Calu3 (cell line): ENCODE results near the gene SLC36A2. TPM values are rescaled to one million over a fixed set of nuclear protein-coding genes. Genes with fewer than 3 reads are reported as not detected.

Experiments used
- BruUV-seq: library from RNA; stranded (reverse); fragments of 400-500 nt; replicated peaks from 2 replicates; lab custom pipeline; 2021; lab: Mats Ljungman, UMichigan
- CTCF ChIA-PET: fragments of 300-600 bp; sonication (Branson Sonifier 250); formaldehyde crosslinking; loops from one replicate; lab custom pipeline; 2022; ENCODE audit warnings: antibody characterized with exemption; lab: Charles Lee
- DNase-seq: peaks from one replicate; pipeline ENCODE4 v3.0.0; 2022
- H3K27ac Mint-ChIP-seq: one replicate; pipeline ENCODE4 v1.8.0; 2022; ENCODE audit warnings: mixed read lengths; ENCODE audit not compliant: unreplicated experiment
- H3K27me3 Mint-ChIP-seq: one replicate; pipeline ENCODE4 v1.8.0; 2022; ENCODE audit warnings: mixed read lengths; ENCODE audit not compliant: unreplicated experiment
- H3K36me3 Mint-ChIP-seq: one replicate; pipeline ENCODE4 v1.8.0; 2022; ENCODE audit warnings: mild to moderate bottlenecking, moderate library complexity, mixed read lengths; ENCODE audit not compliant: insufficient read depth, unreplicated experiment
- H3K4me1 Mint-ChIP-seq: one replicate; pipeline ENCODE4 v1.8.0; 2022; ENCODE audit warnings: mild to moderate bottlenecking, low read depth, mixed read lengths; ENCODE audit not compliant: unreplicated experiment
- H3K4me3 Mint-ChIP-seq: one replicate; pipeline ENCODE4 v1.8.0; 2022; ENCODE audit warnings: mild to moderate bottlenecking, low read depth, moderate library complexity, mixed read lengths; ENCODE audit not compliant: unreplicated experiment
- H3K9me3 Mint-ChIP-seq: one replicate; pipeline ENCODE4 v1.8.0; 2022; ENCODE audit warnings: low read depth, mixed read lengths; ENCODE audit not compliant: unreplicated experiment
- intact Hi-C: fragments of 100-400 bp; cut with micrococcal nuclease; formaldehyde crosslinking; loops from one replicate; pipeline ENCODE4 v1.10.0; 2022; ENCODE audit not compliant: unreplicated experiment
- total RNA-seq: library from RNA; stranded (reverse); gene quantifications from 2 replicates; pipeline ENCODE4 v1.2.3, GENCODE V29; 2022
- TF ChIP-seq, protein P1 (sequence below): fragments of 200-600 bp; IDR thresholded peaks from one replicate; pipeline ENCODE4 v1.8.0; 2022; ENCODE audit warnings: antibody characterized with exemption; ENCODE audit not compliant: unreplicated experiment

Gene SLC36A2
- total RNA-seq, 1 experiment from 2014 or later, result not detected

GRCh38 chr5:151286246-151286645 lies 61.1 kb downstream of the SLC36A2 start:
- TF ChIP-seq, protein P1, sequence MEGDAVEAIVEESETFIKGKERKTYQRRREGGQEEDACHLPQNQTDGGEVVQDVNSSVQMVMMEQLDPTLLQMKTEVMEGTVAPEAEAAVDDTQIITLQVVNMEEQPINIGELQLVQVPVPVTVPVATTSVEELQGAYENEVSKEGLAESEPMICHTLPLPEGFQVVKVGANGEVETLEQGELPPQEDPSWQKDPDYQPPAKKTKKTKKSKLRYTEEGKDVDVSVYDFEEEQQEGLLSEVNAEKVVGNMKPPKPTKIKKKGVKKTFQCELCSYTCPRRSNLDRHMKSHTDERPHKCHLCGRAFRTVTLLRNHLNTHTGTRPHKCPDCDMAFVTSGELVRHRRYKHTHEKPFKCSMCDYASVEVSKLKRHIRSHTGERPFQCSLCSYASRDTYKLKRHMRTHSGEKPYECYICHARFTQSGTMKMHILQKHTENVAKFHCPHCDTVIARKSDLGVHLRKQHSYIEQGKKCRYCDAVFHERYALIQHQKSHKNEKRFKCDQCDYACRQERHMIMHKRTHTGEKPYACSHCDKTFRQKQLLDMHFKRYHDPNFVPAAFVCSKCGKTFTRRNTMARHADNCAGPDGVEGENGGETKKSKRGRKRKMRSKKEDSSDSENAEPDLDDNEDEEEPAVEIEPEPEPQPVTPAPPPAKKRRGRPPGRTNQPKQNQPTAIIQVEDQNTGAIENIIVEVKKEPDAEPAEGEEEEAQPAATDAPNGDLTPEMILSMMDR, result no peak
- no peak overlapping the region for H3K27ac Mint-ChIP-seq
- peaks cover 8% of the 10 kb centered on the region for H3K4me1 Mint-ChIP-seq
- intact Hi-C loops, result no loop called here
- DNase-seq, result no peak
- no peak overlapping the region for H3K4me3 Mint-ChIP-seq
- no TSS peak for BruUV-seq
- peaks cover 40% of the 10 kb centered on the region for H3K27me3 Mint-ChIP-seq
- no peaks in the 10 kb centered on the region for H3K9me3 Mint-ChIP-seq
- H3K36me3 Mint-ChIP-seq, result no peaks in the 10 kb centered on the region
- CTCF ChIA-PET, result no interaction called here

- H3K27ac Mint-ChIP-seq, result no peak overlapping the region
Observed at GRCh38 chr5:151285683-151286082, 61.7 kb downstream of the SLC36A2 start.

GRCh38 chr5:151284392-151284967 lies 62.9 kb downstream of the SLC36A2 start:
- CTCF ChIA-PET, result no interaction called here
- DNase-seq, result no peak
- BruUV-seq, result no TSS peak
- H3K9me3 Mint-ChIP-seq, result no peaks in the 10 kb centered on the region
- no peak overlapping the region for H3K4me3 Mint-ChIP-seq
- intact Hi-C loops, result no loop called here
- peaks cover 49% of the 10 kb centered on the region for H3K27me3 Mint-ChIP-seq
- H3K27ac Mint-ChIP-seq, result no peak overlapping the region
- H3K36me3 Mint-ChIP-seq, result no peaks in the 10 kb centered on the region
- TF ChIP-seq, protein P1, result no peak
- peaks cover 8% of the 10 kb centered on the region for H3K4me1 Mint-ChIP-seq

More at GRCh38 chr5:151285683-151286082, 61.7 kb downstream of the SLC36A2 start:
- Mint-ChIP-seq H3K9me3 (no peaks in the 10 kb centered on the region), H3K27me3 (peaks cover 40% of the 10 kb centered on the region), H3K4me1 (peaks cover 8% of the 10 kb centered on the region), H3K36me3 (no peaks in the 10 kb centered on the region), H3K4me3 (no peak overlapping the region)
- CTCF ChIA-PET, result interaction anchor here (0.7 kb wide), 1 partner anchor 458 kb away, joined by 3 read pairs; no protein-coding TSS in a partner anchor
- intact Hi-C loops, result no loop called here
- DNase-seq, result no peak
- TF ChIP-seq, protein P1, result no peak
- no TSS peak for BruUV-seq

DNA sequence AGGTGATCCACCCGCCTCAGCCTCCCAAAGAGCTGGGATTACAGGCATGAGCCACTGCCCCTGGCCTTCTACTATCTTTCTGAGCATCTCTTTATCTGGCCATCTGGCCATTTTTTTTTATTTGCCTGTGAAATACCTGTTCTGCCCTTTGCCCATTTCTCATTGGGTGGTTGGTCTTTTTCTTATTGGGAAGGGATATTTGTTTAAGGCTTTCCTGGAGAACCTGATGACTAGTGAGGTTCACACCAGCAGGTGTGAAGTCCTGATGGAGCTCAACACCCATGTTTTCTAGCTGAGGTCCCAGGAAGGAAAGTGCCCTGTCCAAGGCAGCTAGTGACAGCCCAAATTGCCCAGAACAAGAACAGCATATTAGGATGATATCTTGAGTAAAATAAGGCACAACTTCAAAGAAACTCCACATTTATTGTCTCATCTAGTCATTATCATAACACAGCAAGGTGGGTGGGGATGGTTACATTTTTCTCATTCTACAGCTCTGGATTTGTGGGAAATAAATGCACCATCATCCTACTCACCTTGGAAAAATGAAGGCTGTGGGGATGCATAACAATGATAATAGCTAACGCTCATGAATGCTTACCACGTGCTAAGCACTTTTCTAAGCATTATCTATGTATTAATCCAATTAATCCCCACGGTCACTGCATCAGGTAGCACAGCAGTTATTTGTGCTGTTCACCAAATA lies 64.1 kb downstream of the SLC36A2 start:
- no peak for DNase-seq
- BruUV-seq, result no TSS peak
- intact Hi-C loops, result no loop called here
- H3K36me3 Mint-ChIP-seq, result no peaks in the 10 kb centered on the region
- TF ChIP-seq, protein P1, result no peak
- H3K4me1 Mint-ChIP-seq, result peaks cover 5% of the 10 kb centered on the region
- CTCF ChIA-PET, result no interaction called here
- H3K27me3 Mint-ChIP-seq, result peaks cover 55% of the 10 kb centered on the region
- H3K27ac Mint-ChIP-seq, result no peak overlapping the region
- no peaks in the 10 kb centered on the region for H3K9me3 Mint-ChIP-seq
- H3K4me3 Mint-ChIP-seq, result no peak overlapping the region
